Loucy (cell line): Measurements from ENCODE around the gene LRP1-AS.

ENCODE experiments used
- H2AFZ ChIP-seq: fragments of 200-600 bp; sonication (generic); 2 replicates; pipeline ENCODE4 v1.6.0; 2016; ENCODE audit warnings: antibody characterized with exemption, mild to moderate bottlenecking, low read length, moderate library complexity
- H3F3A ChIP-seq: fragments of 200-600 bp; 2 replicates; pipeline ENCODE4 v1.6.0; 2016; ENCODE audit warnings: antibody characterized with exemption, low read depth, mild to moderate bottlenecking
- H3K27me3 ChIP-seq: fragments of 200-600 bp; sonication (generic); 2 replicates; pipeline ENCODE4 v1.6.1; 2014; ENCODE audit warnings: low read length, mild to moderate bottlenecking; ENCODE audit not compliant: insufficient read depth, poor library complexity, severe bottlenecking
- H3K36me3 ChIP-seq: fragments of 200-600 bp; sonication (generic); 2 replicates; pipeline ENCODE4 v1.6.1; 2016; ENCODE audit warnings: low read length; ENCODE audit not compliant: insufficient read depth
- H3K4me1 ChIP-seq: fragments of 200-600 bp; sonication (generic); 2 replicates; pipeline ENCODE4 v1.5.1; 2014; ENCODE audit warnings: low read length, mild to moderate bottlenecking; ENCODE audit not compliant: insufficient read depth, poor library complexity, severe bottlenecking
- H3K4me2 ChIP-seq: fragments of 200-600 bp; sonication (generic); 2 replicates; pipeline ENCODE4 v1.6.0; 2014; ENCODE audit warnings: antibody characterized with exemption, low read length, low read depth, mild to moderate bottlenecking; ENCODE audit not compliant: poor library complexity, severe bottlenecking
- H3K4me3 ChIP-seq: fragments of 200-600 bp; sonication (generic); 2 replicates; pipeline ENCODE4 v1.5.1; 2014; ENCODE audit warnings: low read length, mild to moderate bottlenecking, mixed read lengths; ENCODE audit not compliant: poor library complexity, severe bottlenecking
- H3K79me2 ChIP-seq: fragments of 200-600 bp; sonication (generic); 2 replicates; pipeline ENCODE4 v1.6.1; 2014; ENCODE audit warnings: low read length; ENCODE audit not compliant: insufficient read depth
- H3K9ac ChIP-seq: fragments of 200-600 bp; sonication (generic); 2 replicates; pipeline ENCODE4 v1.6.0; 2014; ENCODE audit warnings: mild to moderate bottlenecking, low read depth, low read length, moderate library complexity; ENCODE audit not compliant: poor library complexity, severe bottlenecking
- H3K9me2 ChIP-seq: fragments of 200-600 bp; sonication (generic); replicated peaks from 2 replicates; pipeline ENCODE4 v1.6.1; 2016; ENCODE audit warnings: low read depth, low read length, mixed read lengths
- H3K9me3 ChIP-seq: fragments of 200-600 bp; sonication (generic); 2 replicates; pipeline ENCODE4 v1.6.1; 2014; ENCODE audit warnings: mild to moderate bottlenecking, antibody characterized with exemption, low read length, low read depth; ENCODE audit not compliant: insufficient read depth
- H4K20me1 ChIP-seq: fragments of 200-600 bp; sonication (generic); 2 replicates; pipeline ENCODE4 v1.6.0; 2014; ENCODE audit warnings: antibody characterized with exemption, low read length, mild to moderate bottlenecking; ENCODE audit not compliant: insufficient read depth, poor library complexity, severe bottlenecking
- CTCF ChIP-seq: fragments of 200-600 bp; sonication (generic); conservative IDR thresholded peaks from 2 replicates; pipeline ENCODE4 v1.5.1; 2014; ENCODE audit warnings: mild to moderate bottlenecking, antibody characterized with exemption, low read length
- EZH2phosphoT487 ChIP-seq: fragments of 200-600 bp; IDR thresholded peaks from 2 replicates; pipeline ENCODE4 v1.6.1; 2018; ENCODE audit warnings: antibody characterized with exemption, mild to moderate bottlenecking, moderate library complexity, borderline replicate concordance

Gene LRP1-AS

GRCh38 chr12:57112492-57113294 is 34.7 kb downstream of the LRP1-AS start:
- Histone ChIP-seq H3K9ac (no peak overlapping the region), H2AFZ (no peak overlapping the region)

GRCh38 chr12:57111031-57111734 is 36.2 kb downstream of the LRP1-AS start, which contains the start of gene STAT6:
STAT6 (minus strand) TSS chr12:57111362; CDS start chr12:57108278, 3,084 bp downstream.
- Histone ChIP-seq H3F3A (no peaks in the 10 kb centered on the region), H3K4me3 (peak within 1 kb of the TSS; percentile 87), H2AFZ (peak within 1 kb of the TSS; percentile 67), H3K4me2 (peak within 1 kb of the TSS; percentile 85), H3K27me3 (no peaks in the 10 kb centered on the region), H3K9me2 (no peaks in the 10 kb centered on the region), H3K4me1 (peaks cover 17% of the 10 kb centered on the region), H3K79me2 (peaks cover 25% of the 10 kb centered on the region; the same call in 1 of the 2 replicates), H3K9me3 (no peaks in the 10 kb centered on the region), H4K20me1 (no peaks in the 10 kb centered on the region), H3K36me3 (no peaks in the 10 kb centered on the region; the same call in 1 of the 2 replicates), H3K9ac (peak within 1 kb of the TSS; percentile 81)
- TF ChIP-seq CTCF = no peak
- no peak for TF ChIP-seq EZH2phosphoT487

More at GRCh38 chr12:57112492-57113294, 34.7 kb downstream of the LRP1-AS start:
- Histone ChIP-seq H4K20me1 (no peaks in the 10 kb centered on the region), H3K27me3 (no peaks in the 10 kb centered on the region), H3K4me2 (peak overlapping the region; percentile 85), H3K9me3 (no peaks in the 10 kb centered on the region), H3K9me2 (no peaks in the 10 kb centered on the region), H3F3A (no peaks in the 10 kb centered on the region), H3K4me3 (peak overlapping the region; percentile 87), H3K79me2 (peaks cover 25% of the 10 kb centered on the region; the same call in 1 of the 2 replicates), H3K36me3 (no peaks in the 10 kb centered on the region), H3K4me1 (peaks cover 15% of the 10 kb centered on the region)
- no peak for TF ChIP-seq EZH2phosphoT487
- TF ChIP-seq CTCF = peak; percentile 91; the same call in 1 of the 2 replicates

- H3K4me3 ChIP-seq = peak overlapping the region; percentile 87
- TF ChIP-seq CTCF (no peak), EZH2phosphoT487 (no peak)
- no peaks in the 10 kb centered on the region; the same call in 1 of the 2 replicates for H3K36me3 ChIP-seq
- no peaks in the 10 kb centered on the region for H3K27me3 ChIP-seq
- H3F3A ChIP-seq = no peaks in the 10 kb centered on the region
- H3K9me2 ChIP-seq = no peaks in the 10 kb centered on the region
- peak overlapping the region; percentile 85 for H3K4me2 ChIP-seq
- H3K79me2 ChIP-seq = peaks cover 25% of the 10 kb centered on the region; the same call in 1 of the 2 replicates
- H4K20me1 ChIP-seq = no peaks in the 10 kb centered on the region
- peak overlapping the region; percentile 81 for H3K9ac ChIP-seq
- H3K4me1 ChIP-seq = peaks cover 17% of the 10 kb centered on the region
- no peaks in the 10 kb centered on the region for H3K9me3 ChIP-seq
- peak overlapping the region; percentile 67 for H2AFZ ChIP-seq
Measured at GRCh38 chr12:57110104-57111030, 37.1 kb downstream of the LRP1-AS start.
